ENCODE data around the gene RALGAPA2.

- peak in 2 of 6 experiments; percentile 14 to 17 for TF ChIP-seq CTCF (IDR thresholded peaks at IDR 0.05)
- TF ChIP-seq POLR2A (IDR thresholded peaks at IDR 0.05), result no peak
Measured at GRCh38 chr20:20594171-20594530, 118.3 kb downstream of the RALGAPA2 start.

Measured in Peyer's patch (tissue), 4 donors.